ENCODE data around the gene PRR15L. TPM values are rescaled to one million over a fixed set of nuclear protein-coding genes. Genes with fewer than 3 reads are reported as not detected.

PRR15L gene
- total RNA-seq, 1 experiment from 2014 or later, result 0.18 TPM

DNA sequence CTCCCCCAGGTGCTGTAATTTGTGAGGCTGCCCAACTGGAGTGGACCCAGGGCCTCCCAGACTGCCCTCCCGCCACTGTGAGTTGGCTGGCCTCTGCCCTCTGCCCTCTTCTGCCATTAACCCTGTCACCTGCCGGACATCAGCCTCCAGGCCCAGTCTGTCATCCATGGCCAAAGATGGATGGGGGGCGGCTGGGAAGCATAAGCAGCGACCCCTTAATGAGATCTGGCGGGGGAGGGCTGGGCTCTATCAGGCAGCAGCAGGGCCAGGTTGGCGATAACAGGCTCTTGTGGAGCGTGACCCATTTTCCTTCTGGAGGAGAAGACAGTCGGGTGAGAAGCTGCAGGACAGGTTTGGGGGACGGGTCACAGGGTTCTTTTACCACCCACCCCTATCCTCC lies 38.5 kb upstream of the PRR15L start:
- Histone ChIP-seq H3K27me3 (ENCODE audit: control insufficient read depth, insufficient read depth, low read length) (no peaks in the 10 kb centered on the region), H3K36me3 (ENCODE audit: control insufficient read depth, insufficient read depth, low read length) (no peaks in the 10 kb centered on the region), H3K27ac (ENCODE audit: low read length) (no peak overlapping the region), H3K4me3 (ENCODE audit: low read depth in 2 of 2, low read length in 2 of 2) (no peak overlapping the region), H3K9me3 (ENCODE audit: control insufficient read depth, insufficient read depth, low read depth, low read length) (no peaks in the 10 kb centered on the region), H3K4me1 (ENCODE audit: control insufficient read depth, insufficient read depth, low read length) (peaks cover 6% of the 10 kb centered on the region; the same call in 1 of the 2 replicates)
- in situ Hi-C loops (cut with HindIII; ENCODE audit: low pct_unique_long_range_greater_than_20kb, low sequenced_read_pairs) (no loop called here), intact Hi-C loops (cut with micrococcal nuclease; ENCODE audit: unreplicated experiment) (no loop called here)
- TF ChIP-seq, protein P1, sequence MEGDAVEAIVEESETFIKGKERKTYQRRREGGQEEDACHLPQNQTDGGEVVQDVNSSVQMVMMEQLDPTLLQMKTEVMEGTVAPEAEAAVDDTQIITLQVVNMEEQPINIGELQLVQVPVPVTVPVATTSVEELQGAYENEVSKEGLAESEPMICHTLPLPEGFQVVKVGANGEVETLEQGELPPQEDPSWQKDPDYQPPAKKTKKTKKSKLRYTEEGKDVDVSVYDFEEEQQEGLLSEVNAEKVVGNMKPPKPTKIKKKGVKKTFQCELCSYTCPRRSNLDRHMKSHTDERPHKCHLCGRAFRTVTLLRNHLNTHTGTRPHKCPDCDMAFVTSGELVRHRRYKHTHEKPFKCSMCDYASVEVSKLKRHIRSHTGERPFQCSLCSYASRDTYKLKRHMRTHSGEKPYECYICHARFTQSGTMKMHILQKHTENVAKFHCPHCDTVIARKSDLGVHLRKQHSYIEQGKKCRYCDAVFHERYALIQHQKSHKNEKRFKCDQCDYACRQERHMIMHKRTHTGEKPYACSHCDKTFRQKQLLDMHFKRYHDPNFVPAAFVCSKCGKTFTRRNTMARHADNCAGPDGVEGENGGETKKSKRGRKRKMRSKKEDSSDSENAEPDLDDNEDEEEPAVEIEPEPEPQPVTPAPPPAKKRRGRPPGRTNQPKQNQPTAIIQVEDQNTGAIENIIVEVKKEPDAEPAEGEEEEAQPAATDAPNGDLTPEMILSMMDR (IDR thresholded peaks at IDR 0.05), result no peak
- TF ChIP-seq, protein P2, sequence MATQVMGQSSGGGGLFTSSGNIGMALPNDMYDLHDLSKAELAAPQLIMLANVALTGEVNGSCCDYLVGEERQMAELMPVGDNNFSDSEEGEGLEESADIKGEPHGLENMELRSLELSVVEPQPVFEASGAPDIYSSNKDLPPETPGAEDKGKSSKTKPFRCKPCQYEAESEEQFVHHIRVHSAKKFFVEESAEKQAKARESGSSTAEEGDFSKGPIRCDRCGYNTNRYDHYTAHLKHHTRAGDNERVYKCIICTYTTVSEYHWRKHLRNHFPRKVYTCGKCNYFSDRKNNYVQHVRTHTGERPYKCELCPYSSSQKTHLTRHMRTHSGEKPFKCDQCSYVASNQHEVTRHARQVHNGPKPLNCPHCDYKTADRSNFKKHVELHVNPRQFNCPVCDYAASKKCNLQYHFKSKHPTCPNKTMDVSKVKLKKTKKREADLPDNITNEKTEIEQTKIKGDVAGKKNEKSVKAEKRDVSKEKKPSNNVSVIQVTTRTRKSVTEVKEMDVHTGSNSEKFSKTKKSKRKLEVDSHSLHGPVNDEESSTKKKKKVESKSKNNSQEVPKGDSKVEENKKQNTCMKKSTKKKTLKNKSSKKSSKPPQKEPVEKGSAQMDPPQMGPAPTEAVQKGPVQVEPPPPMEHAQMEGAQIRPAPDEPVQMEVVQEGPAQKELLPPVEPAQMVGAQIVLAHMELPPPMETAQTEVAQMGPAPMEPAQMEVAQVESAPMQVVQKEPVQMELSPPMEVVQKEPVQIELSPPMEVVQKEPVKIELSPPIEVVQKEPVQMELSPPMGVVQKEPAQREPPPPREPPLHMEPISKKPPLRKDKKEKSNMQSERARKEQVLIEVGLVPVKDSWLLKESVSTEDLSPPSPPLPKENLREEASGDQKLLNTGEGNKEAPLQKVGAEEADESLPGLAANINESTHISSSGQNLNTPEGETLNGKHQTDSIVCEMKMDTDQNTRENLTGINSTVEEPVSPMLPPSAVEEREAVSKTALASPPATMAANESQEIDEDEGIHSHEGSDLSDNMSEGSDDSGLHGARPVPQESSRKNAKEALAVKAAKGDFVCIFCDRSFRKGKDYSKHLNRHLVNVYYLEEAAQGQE (IDR thresholded peaks at IDR 0.05; ENCODE audit: insufficient read depth in 1 of 2, low read depth in 2 of 2, low read length in 1 of 2), result no peak
- TF ChIP-seq POLR2AphosphoS5 (IDR thresholded peaks at IDR 0.05; ENCODE audit: low read depth, low read length), result no peak
- no peak for TF ChIP-seq TCF7L2 (IDR thresholded peaks at IDR 0.05; ENCODE audit: low read depth, low read length)
- TF ChIP-seq SIN3A (IDR thresholded peaks at IDR 0.05; ENCODE audit: borderline replicate concordance, insufficient read depth, low read depth, low read length), result no peak
- DNase-seq (ENCODE audit: low read depth, low spot score), result no peak
- ChIA-PET POLR2A (no interaction called here), CTCF (no interaction called here)
- ATAC-seq, result no peak
- no TSS peak for BruUV-seq (replicated peaks)

- Histone ChIP-seq H3K36me3 (ENCODE audit: control insufficient read depth, insufficient read depth, low read length) (no peaks in the 10 kb centered on the region), H3K4me1 (ENCODE audit: control insufficient read depth, insufficient read depth, low read length) (peaks cover 6% of the 10 kb centered on the region; the same call in 1 of the 2 replicates), H3K27me3 (ENCODE audit: control insufficient read depth, insufficient read depth, low read length) (no peaks in the 10 kb centered on the region), H3K27ac (ENCODE audit: low read length) (no peak overlapping the region), H3K9me3 (ENCODE audit: control insufficient read depth, insufficient read depth, low read depth, low read length) (no peaks in the 10 kb centered on the region), H3K4me3 (ENCODE audit: low read depth in 2 of 2, low read length in 2 of 2) (no peak overlapping the region)
- intact Hi-C loops (cut with micrococcal nuclease; ENCODE audit: unreplicated experiment) (loop anchor here (2.0 kb wide), 1 partner anchor 21 kb away; no protein-coding TSS in a partner anchor), in situ Hi-C loops (cut with HindIII; ENCODE audit: low pct_unique_long_range_greater_than_20kb, low sequenced_read_pairs) (no loop called here)
- ATAC-seq, result no peak
- BruUV-seq (replicated peaks), result no TSS peak
- POLR2A ChIA-PET, result interaction anchor here (0.5 kb wide), 1 partner anchor 13 kb away, joined by 5 read pairs; no protein-coding TSS in a partner anchor
- TF ChIP-seq, protein P1 (IDR thresholded peaks at IDR 0.05), result no peak
- TF ChIP-seq, protein P2 (IDR thresholded peaks at IDR 0.05; ENCODE audit: insufficient read depth in 1 of 2, low read depth in 2 of 2, low read length in 1 of 2), result no peak
- no peak for TF ChIP-seq TCF7L2 (IDR thresholded peaks at IDR 0.05; ENCODE audit: low read depth, low read length)
- no peak for TF ChIP-seq SIN3A (IDR thresholded peaks at IDR 0.05; ENCODE audit: borderline replicate concordance, insufficient read depth, low read depth, low read length)
- no peak for TF ChIP-seq POLR2AphosphoS5 (IDR thresholded peaks at IDR 0.05; ENCODE audit: low read depth, low read length)
- CTCF ChIA-PET, result interaction anchor here (0.5 kb wide), 1 partner anchor 18 kb away, joined by 4 read pairs; no protein-coding TSS in a partner anchor
- no peak for DNase-seq (ENCODE audit: low read depth, low spot score)
These were observed 37.7 kb upstream of the PRR15L start for GRCh38 chr17:47995241-47995935.

Data from Panc1 (cell line).